Colon (tissue), 2 donors: Measurements from ENCODE around the gene BCL2L1.
"Not testable (repeated sequence)": the region's sequence is repeated elsewhere in the genome, so short reads cannot be mapped to it uniquely, and the experiment has no call there.

Experiments used
- FAIRE-seq: peaks from 2 replicates; lab custom pipeline; 2012; peaks lifted over from hg19 to GRCh38; lab: Jason Lieb, UNC
- donor health status: control.
- donor health status: control.

BCL2L1 gene

GRCh38 chr20:31674895-31675827 lies 47.5 kb downstream of the BCL2L1 start:
- no peak for FAIRE-seq

GRCh38 chr20:31673943-31674463 lies 48.7 kb downstream of the BCL2L1 start:
- FAIRE-seq: no peak

GRCh38 chr20:31673435-31673834 lies 49.2 kb downstream of the BCL2L1 start:
- no peak for FAIRE-seq

GRCh38 chr20:31671324-31671723 lies 51.3 kb downstream of the BCL2L1 start:
- FAIRE-seq: no peak

- FAIRE-seq: no peak
Measured at GRCh38 chr20:31670371-31671228, 52.1 kb downstream of the BCL2L1 start.

- FAIRE-seq: no peak
Measured at GRCh38 chr20:31669876-31670275, 52.8 kb downstream of the BCL2L1 start.

DNA sequence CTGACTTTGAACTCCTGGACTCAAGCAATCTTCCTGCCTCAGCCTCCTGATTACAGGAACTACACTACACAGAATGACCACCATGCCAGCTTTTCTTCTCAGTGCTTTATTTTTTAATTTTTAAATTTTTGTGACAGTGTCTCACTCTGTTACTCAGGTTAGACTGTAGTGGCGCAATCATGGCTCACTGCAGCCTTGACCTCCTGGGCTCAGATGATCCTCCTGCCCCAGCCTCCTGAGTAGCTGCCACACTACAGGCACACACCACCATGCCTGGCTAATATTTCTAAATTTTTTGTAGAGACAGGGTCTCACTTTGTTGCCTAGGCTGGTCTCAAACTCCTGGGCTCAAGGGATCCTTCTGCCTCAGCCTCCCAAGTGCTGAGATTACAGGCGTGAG lies 53.7 kb downstream of the BCL2L1 start:
- not testable (repeated sequence) for FAIRE-seq

- FAIRE-seq: no peak
Measured at GRCh38 chr20:31667315-31668285, 55.1 kb downstream of the BCL2L1 start.

- FAIRE-seq: no peak
Measured at GRCh38 chr20:31666258-31667042, 56.2 kb downstream of the BCL2L1 start.

- FAIRE-seq: no peak
Measured at GRCh38 chr20:31665753-31666152, 56.9 kb downstream of the BCL2L1 start.

DNA sequence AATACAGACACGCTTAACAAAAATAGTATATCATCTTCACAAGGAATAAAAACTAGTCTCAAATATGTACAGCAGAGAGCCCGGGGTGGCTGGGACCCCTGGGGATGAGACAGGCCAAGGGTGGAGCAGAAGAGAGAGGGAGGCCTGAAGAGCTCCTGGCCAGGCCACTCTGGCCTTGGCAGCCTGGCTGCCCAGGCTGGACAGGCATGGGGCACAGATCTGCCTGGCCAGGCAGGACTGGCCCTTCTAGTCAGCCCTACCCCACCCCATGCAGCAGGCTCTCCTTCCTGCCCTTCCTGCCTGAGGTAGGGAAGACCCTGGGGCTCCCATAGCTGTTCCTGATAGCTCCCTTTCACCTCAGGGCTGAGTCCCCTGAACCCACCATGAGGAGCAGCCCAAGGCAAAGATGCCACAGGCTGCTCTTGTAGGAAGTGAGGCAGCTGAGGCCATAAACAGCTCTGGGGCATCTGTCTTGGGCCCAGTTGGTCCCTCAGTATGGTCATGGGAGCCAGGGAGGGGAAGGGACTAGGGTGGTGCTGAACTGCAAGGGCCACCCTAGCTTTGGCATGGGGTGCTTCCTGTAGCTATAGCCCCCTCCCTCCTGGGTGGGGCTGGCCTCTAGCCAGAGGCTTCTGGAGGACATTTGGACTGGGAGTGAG lies 57.8 kb downstream of the BCL2L1 start:
- FAIRE-seq: no peak

DNA sequence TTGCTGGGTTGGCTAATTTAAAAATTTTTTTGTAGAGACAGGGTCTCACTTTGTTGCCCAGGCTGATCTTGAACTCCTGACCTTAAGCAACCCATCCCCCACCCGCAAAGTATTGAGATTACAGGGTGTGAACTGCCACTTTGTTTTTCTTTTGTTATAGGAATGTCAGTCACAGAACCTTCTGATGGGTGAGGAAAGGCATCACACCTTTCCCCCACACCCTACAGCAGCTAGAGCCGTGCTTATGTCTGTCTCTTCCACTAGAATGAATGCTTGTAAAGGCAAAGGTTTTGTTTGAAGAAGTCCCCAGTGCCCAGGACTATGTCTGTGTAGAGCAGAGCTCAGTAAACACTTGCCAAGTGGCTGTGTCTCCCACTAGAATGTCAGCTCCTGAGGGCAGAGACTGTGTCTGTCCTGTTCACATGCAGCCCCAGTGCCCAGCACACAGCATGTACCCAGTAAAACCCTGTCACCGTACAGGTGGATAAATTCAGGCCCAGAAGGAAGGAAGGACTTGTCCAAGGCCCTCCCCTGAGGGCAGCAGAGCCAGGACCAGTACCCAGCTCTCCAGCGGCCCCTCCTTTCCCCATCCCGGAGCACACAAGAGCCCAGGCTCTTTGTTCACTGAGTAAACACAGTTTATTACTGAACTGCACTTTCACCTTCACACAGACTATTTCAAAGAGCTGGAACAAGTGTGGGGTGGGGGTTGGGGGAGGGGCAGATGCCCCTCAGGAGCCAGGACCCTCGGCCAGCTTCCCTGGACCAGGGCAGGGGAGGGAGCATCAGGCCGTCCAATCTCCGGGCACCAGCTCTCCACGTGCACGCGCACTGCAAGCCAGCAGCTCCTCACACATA lies 58.6 kb downstream of the BCL2L1 start:
- FAIRE-seq: no peak

GRCh38 chr20:31663524-31663837 lies 59.2 kb downstream of the BCL2L1 start:
- no peak for FAIRE-seq

- FAIRE-seq: no peak
Measured at GRCh38 chr20:31662372-31662854, 60.3 kb downstream of the BCL2L1 start.

GRCh38 chr20:31661625-31662371 lies 60.9 kb downstream of the BCL2L1 start:
- FAIRE-seq: no peak

GRCh38 chr20:31654534-31654933 lies 68.1 kb downstream of the BCL2L1 start:
- FAIRE-seq: no peak

- FAIRE-seq: no peak
Measured at GRCh38 chr20:31653561-31653960, 69.1 kb downstream of the BCL2L1 start.

DNA sequence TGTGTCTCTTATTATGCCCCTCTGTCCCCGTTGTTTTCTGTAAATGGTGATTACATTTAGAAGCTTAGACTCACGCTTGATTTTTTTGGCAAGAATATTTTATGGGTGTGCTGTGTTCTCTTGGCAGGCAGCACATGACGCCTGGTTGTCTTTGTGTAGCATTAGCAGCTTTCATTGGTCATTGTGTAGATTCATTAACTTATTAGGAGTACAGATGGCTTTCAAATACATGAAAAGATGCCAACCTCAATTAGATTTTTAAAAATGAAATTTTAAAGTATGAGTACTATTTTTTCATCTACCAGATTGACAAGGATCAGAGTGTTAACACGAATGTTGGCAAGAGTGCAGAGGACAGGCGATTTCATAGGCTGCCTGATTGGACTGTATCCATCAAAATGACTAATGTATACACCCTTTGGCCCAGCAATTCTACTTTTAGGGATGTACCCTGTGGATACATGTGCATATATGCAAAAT lies 69.7 kb downstream of the BCL2L1 start:
- FAIRE-seq: no peak
